MM.1S (cell line): ENCODE measurements around the gene TNRC18.

ENCODE experiments used
- EZH2 ChIP-seq: fragments of 300-600 bp; sonication (generic); optimal IDR thresholded peaks from 2 replicates; pipeline ENCODE3; 2017; ENCODE audit warnings: low read depth, mild to moderate bottlenecking, antibody characterized with exemption, low read length, mixed read lengths
- EZH2phosphoT487 ChIP-seq: fragments of 300-600 bp; sonication (generic); IDR thresholded peaks from 2 replicates; pipeline ENCODE4 v1.6.1; 2018; ENCODE audit warnings: antibody characterized with exemption, low read length
- TF ChIP-seq, protein P1 (sequence below): fragments of 300-600 bp; sonication (generic); IDR thresholded peaks from 2 replicates; pipeline ENCODE4 v1.5.1; 2016; ENCODE audit warnings: antibody characterized with exemption, low read length, mixed read lengths

DNA sequence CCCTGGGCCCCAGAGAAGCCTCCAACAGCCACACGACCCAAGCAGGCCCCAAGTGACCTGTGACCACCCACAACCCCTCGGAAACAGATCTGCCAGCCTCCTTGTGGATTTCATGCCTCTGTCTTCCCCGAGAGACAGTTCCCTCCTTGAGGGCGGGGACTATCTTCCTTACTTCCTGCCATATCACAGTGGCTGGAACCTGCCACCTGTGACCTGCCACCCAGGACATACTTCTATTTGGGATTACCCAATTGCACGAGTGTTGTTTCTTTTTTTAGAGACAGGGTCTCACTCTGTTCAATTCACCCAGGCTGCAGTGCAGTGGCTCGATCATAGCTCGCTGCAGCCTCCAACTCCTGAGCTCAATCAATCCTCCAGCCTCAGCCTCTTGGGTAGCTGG lies 25.9 kb downstream of the TNRC18 start:
- TF ChIP-seq, protein P1, sequence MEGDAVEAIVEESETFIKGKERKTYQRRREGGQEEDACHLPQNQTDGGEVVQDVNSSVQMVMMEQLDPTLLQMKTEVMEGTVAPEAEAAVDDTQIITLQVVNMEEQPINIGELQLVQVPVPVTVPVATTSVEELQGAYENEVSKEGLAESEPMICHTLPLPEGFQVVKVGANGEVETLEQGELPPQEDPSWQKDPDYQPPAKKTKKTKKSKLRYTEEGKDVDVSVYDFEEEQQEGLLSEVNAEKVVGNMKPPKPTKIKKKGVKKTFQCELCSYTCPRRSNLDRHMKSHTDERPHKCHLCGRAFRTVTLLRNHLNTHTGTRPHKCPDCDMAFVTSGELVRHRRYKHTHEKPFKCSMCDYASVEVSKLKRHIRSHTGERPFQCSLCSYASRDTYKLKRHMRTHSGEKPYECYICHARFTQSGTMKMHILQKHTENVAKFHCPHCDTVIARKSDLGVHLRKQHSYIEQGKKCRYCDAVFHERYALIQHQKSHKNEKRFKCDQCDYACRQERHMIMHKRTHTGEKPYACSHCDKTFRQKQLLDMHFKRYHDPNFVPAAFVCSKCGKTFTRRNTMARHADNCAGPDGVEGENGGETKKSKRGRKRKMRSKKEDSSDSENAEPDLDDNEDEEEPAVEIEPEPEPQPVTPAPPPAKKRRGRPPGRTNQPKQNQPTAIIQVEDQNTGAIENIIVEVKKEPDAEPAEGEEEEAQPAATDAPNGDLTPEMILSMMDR: no peak
- TF ChIP-seq EZH2: no peak
- no peak for TF ChIP-seq EZH2phosphoT487
